Measurements from ENCODE around the gene INSR.

Gene INSR

GRCh38 chr19:7101498-7102253, 192.5 kb downstream of the INSR start:
- H3K4me1 ChIP-seq (ENCODE audit: control insufficient read depth, insufficient read depth, low read depth, low read length): peaks cover 3% of the 10 kb centered on the region
- H2BK120ac ChIP-seq (ENCODE audit: low read depth, low read length): no peak overlapping the region
- no peak overlapping the region for H3K4me3 ChIP-seq (ENCODE audit: insufficient read depth in 1 of 2, low read depth in 1 of 2, low read length in 2 of 2)
- H2AK5ac ChIP-seq (ENCODE audit: low read length, severe bottlenecking): no peak overlapping the region
- no peak overlapping the region for H2BK5ac ChIP-seq (ENCODE audit: low read depth, low read length, poor library complexity, severe bottlenecking)
- no peaks in the 10 kb centered on the region for H3K9me3 ChIP-seq (ENCODE audit: control insufficient read depth, low read length)
- 89% methylated on average over 16 of the region's 19 CpGs for WGBS
- H3K4ac ChIP-seq (ENCODE audit: low read depth in 1 of 2, low read length in 2 of 2): no peak overlapping the region
- H2AFZ ChIP-seq (ENCODE audit: low read depth, low read length): no peak overlapping the region
- no peak overlapping the region for H2BK12ac ChIP-seq (ENCODE audit: low read length in 2 of 2)
- peaks cover 4% of the 10 kb centered on the region for H3K79me1 ChIP-seq (replicated peaks; ENCODE audit: low read length, poor library complexity, severe bottlenecking)
- H4K91ac ChIP-seq (ENCODE audit: low read length): no peak overlapping the region
- H3K23ac ChIP-seq (ENCODE audit: low read length in 2 of 2): no peak overlapping the region
- no peak overlapping the region for H3K9ac ChIP-seq (ENCODE audit: low read length)
- H3K36me3 ChIP-seq (ENCODE audit: control insufficient read depth in 1 of 2, insufficient read depth in 2 of 2, low read depth in 1 of 2, low read length in 2 of 2): no peaks in the 10 kb centered on the region
- H3K14ac ChIP-seq (ENCODE audit: low read length in 2 of 2): no peak overlapping the region
- H3K4me2 ChIP-seq (ENCODE audit: low read length, poor library complexity, severe bottlenecking): no peak overlapping the region
- no peak overlapping the region for H3K18ac ChIP-seq (ENCODE audit: low read depth in 1 of 2, low read length in 2 of 2)
- no peak overlapping the region for H4K8ac ChIP-seq (ENCODE audit: low read length)
- H3K27me3 ChIP-seq (ENCODE audit: control insufficient read depth in 1 of 2, insufficient read depth in 1 of 2, low read length in 2 of 2): peaks cover 4 to 8% of the 10 kb centered on the region in 2 experiments
- DNase-seq: no peak
- H2BK15ac ChIP-seq (ENCODE audit: low read depth, poor library complexity, severe bottlenecking): no peak overlapping the region
- H3K27ac ChIP-seq (ENCODE audit: low read length, poor library complexity, severe bottlenecking): no peak overlapping the region

- WGBS: 27% methylated on average over 7 of the region's 9 CpGs
- H4K91ac ChIP-seq (ENCODE audit: low read length): no peak overlapping the region
- H3K27me3 ChIP-seq (ENCODE audit: control insufficient read depth in 1 of 2, insufficient read depth in 1 of 2, low read length in 2 of 2): peaks cover 2 to 4% of the 10 kb centered on the region in 2 experiments
- H2AFZ ChIP-seq (ENCODE audit: low read depth, low read length): peak overlapping the region; percentile 92
- H3K14ac ChIP-seq (ENCODE audit: low read length in 2 of 2): peak overlapping the region in 1 of 2 experiments; percentile 26
- peak overlapping the region; percentile 45 for H4K8ac ChIP-seq (ENCODE audit: low read length)
- peak overlapping the region in 1 of 2 experiments; percentile 94 for H3K18ac ChIP-seq (ENCODE audit: low read depth in 1 of 2, low read length in 2 of 2)
- no peak overlapping the region for H2BK12ac ChIP-seq (ENCODE audit: low read length in 2 of 2)
- no peak overlapping the region for H2AK5ac ChIP-seq (ENCODE audit: low read length, severe bottlenecking)
- H3K4me1 ChIP-seq (ENCODE audit: control insufficient read depth, insufficient read depth, low read depth, low read length): peaks cover 3% of the 10 kb centered on the region
- no peak overlapping the region for H2BK5ac ChIP-seq (ENCODE audit: low read depth, low read length, poor library complexity, severe bottlenecking)
- no peak overlapping the region for H3K23ac ChIP-seq (ENCODE audit: low read length in 2 of 2)
- no peak overlapping the region for H2BK120ac ChIP-seq (ENCODE audit: low read depth, low read length)
- peak overlapping the region; percentile 75 to 78 for H3K4me3 ChIP-seq (ENCODE audit: insufficient read depth in 1 of 2, low read depth in 1 of 2, low read length in 2 of 2)
- peaks cover 7% of the 10 kb centered on the region for H3K79me1 ChIP-seq (replicated peaks; ENCODE audit: low read length, poor library complexity, severe bottlenecking)
- H3K36me3 ChIP-seq (ENCODE audit: control insufficient read depth in 1 of 2, insufficient read depth in 2 of 2, low read depth in 1 of 2, low read length in 2 of 2): peaks cover 0 to 3% of the 10 kb centered on the region in 2 experiments
- peaks cover 11% of the 10 kb centered on the region for H3K9me3 ChIP-seq (ENCODE audit: control insufficient read depth, low read length)
- no peak for DNase-seq
- no peak overlapping the region for H3K4ac ChIP-seq (ENCODE audit: low read depth in 1 of 2, low read length in 2 of 2)
- no peak overlapping the region for H3K27ac ChIP-seq (ENCODE audit: low read length, poor library complexity, severe bottlenecking)
- peak overlapping the region; percentile 82 for H3K4me2 ChIP-seq (ENCODE audit: low read length, poor library complexity, severe bottlenecking)
- H3K9ac ChIP-seq (ENCODE audit: low read length): peak overlapping the region; percentile 93
- H2BK15ac ChIP-seq (ENCODE audit: low read depth, poor library complexity, severe bottlenecking): no peak overlapping the region
Observed at GRCh38 chr19:7099597-7099921, 194.7 kb downstream of the INSR start.

GRCh38 chr19:7098701-7099596, 195.3 kb downstream of the INSR start:
- Histone ChIP-seq H3K79me1 (replicated peaks; ENCODE audit: low read length, poor library complexity, severe bottlenecking) (peaks cover 7% of the 10 kb centered on the region), H2BK5ac (ENCODE audit: low read depth, low read length, poor library complexity, severe bottlenecking) (peak overlapping the region; percentile 69), H3K18ac (ENCODE audit: low read depth in 1 of 2, low read length in 2 of 2) (peak overlapping the region; percentile 92 to 99), H3K4me1 (ENCODE audit: control insufficient read depth, insufficient read depth, low read depth, low read length) (peaks cover 3% of the 10 kb centered on the region), H3K4me3 (ENCODE audit: insufficient read depth in 1 of 2, low read depth in 1 of 2, low read length in 2 of 2) (peak overlapping the region; percentile 75 to 78), H2BK120ac (ENCODE audit: low read depth, low read length) (peak overlapping the region; percentile 91), H3K27ac (ENCODE audit: low read length, poor library complexity, severe bottlenecking) (peak overlapping the region; percentile 97), H3K27me3 (ENCODE audit: control insufficient read depth in 1 of 2, insufficient read depth in 1 of 2, low read length in 2 of 2) (no peaks in the 10 kb centered on the region), H2BK12ac (ENCODE audit: low read length in 2 of 2) (peak overlapping the region in 1 of 2 experiments; percentile 67), H3K14ac (ENCODE audit: low read length in 2 of 2) (peak overlapping the region in 1 of 2 experiments; percentile 97), H2BK15ac (ENCODE audit: low read depth, poor library complexity, severe bottlenecking) (peak overlapping the region; percentile 87), H2AFZ (ENCODE audit: low read depth, low read length) (peak overlapping the region; percentile 92), H3K4me2 (ENCODE audit: low read length, poor library complexity, severe bottlenecking) (peak overlapping the region; percentile 82), H3K4ac (ENCODE audit: low read depth in 1 of 2, low read length in 2 of 2) (peak overlapping the region; percentile 15 to 97), H4K91ac (ENCODE audit: low read length) (peak overlapping the region; percentile 91), H3K23ac (ENCODE audit: low read length in 2 of 2) (peak overlapping the region in 1 of 2 experiments; percentile 85), H2AK5ac (ENCODE audit: low read length, severe bottlenecking) (no peak overlapping the region), H4K8ac (ENCODE audit: low read length) (peak overlapping the region; percentile 93), H3K9me3 (ENCODE audit: control insufficient read depth, low read length) (peaks cover 16% of the 10 kb centered on the region), H3K9ac (ENCODE audit: low read length) (peak overlapping the region; percentile 93), H3K36me3 (ENCODE audit: control insufficient read depth in 1 of 2, insufficient read depth in 2 of 2, low read depth in 1 of 2, low read length in 2 of 2) (peaks cover 0 to 3% of the 10 kb centered on the region in 2 experiments)
- under 1% methylated on average over 76 of the region's 78 CpGs for WGBS
- DNase-seq: peak; percentile 93

- Histone ChIP-seq H3K18ac (ENCODE audit: low read depth in 1 of 2, low read length in 2 of 2) (no peak overlapping the region), H3K4me2 (ENCODE audit: low read length, poor library complexity, severe bottlenecking) (no peak overlapping the region), H3K4ac (ENCODE audit: low read depth in 1 of 2, low read length in 2 of 2) (no peak overlapping the region), H2BK12ac (ENCODE audit: low read length in 2 of 2) (no peak overlapping the region), H3K79me1 (replicated peaks; ENCODE audit: low read length, poor library complexity, severe bottlenecking) (peaks cover 7% of the 10 kb centered on the region), H2AK5ac (ENCODE audit: low read length, severe bottlenecking) (no peak overlapping the region), H3K27ac (ENCODE audit: low read length, poor library complexity, severe bottlenecking) (no peak overlapping the region), H3K23ac (ENCODE audit: low read length in 2 of 2) (no peak overlapping the region), H4K91ac (ENCODE audit: low read length) (no peak overlapping the region), H3K36me3 (ENCODE audit: control insufficient read depth in 1 of 2, insufficient read depth in 2 of 2, low read depth in 1 of 2, low read length in 2 of 2) (peaks cover 0 to 3% of the 10 kb centered on the region in 2 experiments), H3K4me1 (ENCODE audit: control insufficient read depth, insufficient read depth, low read depth, low read length) (peaks cover 3% of the 10 kb centered on the region), H3K14ac (ENCODE audit: low read length in 2 of 2) (no peak overlapping the region), H4K8ac (ENCODE audit: low read length) (no peak overlapping the region), H3K9me3 (ENCODE audit: control insufficient read depth, low read length) (peaks cover 21% of the 10 kb centered on the region), H2BK15ac (ENCODE audit: low read depth, poor library complexity, severe bottlenecking) (no peak overlapping the region), H3K4me3 (ENCODE audit: insufficient read depth in 1 of 2, low read depth in 1 of 2, low read length in 2 of 2) (peak overlapping the region in 1 of 2 experiments; percentile 78), H3K27me3 (ENCODE audit: control insufficient read depth in 1 of 2, insufficient read depth in 1 of 2, low read length in 2 of 2) (no peaks in the 10 kb centered on the region), H2BK120ac (ENCODE audit: low read depth, low read length) (no peak overlapping the region), H3K9ac (ENCODE audit: low read length) (peak overlapping the region; percentile 93), H2AFZ (ENCODE audit: low read depth, low read length) (no peak overlapping the region), H2BK5ac (ENCODE audit: low read depth, low read length, poor library complexity, severe bottlenecking) (no peak overlapping the region)
- DNase-seq: no peak
- WGBS: 92% methylated on average over 3 of the region's 3 CpGs
Observed at GRCh38 chr19:7098096-7098495, 196.1 kb downstream of the INSR start.

All from mesenchymal stem cell (in vitro differentiated cells and primary cell).